Liver (tissue), 9 donors: Measurements from ENCODE around the gene NAV2. TPM values are rescaled to one million over a fixed set of nuclear protein-coding genes. Genes with fewer than 3 reads are reported as not detected.

ENCODE experiments used
- DNase-seq: peaks from one replicate; pipeline ENCODE4 v3.0.0-alpha.2; 2017; ENCODE audit warnings: low spot score
- H3K27ac ChIP-seq, 2 donors: one replicate each; pipeline ENCODE4 v1.7.0; 2013; ENCODE audit warnings: inconsistent platforms in 2 of 2, low read length in 2 of 2, control low read depth in 1 of 2, low read depth in 1 of 2, mild to moderate bottlenecking in 1 of 2
- H3K27me3 ChIP-seq, 4 donors: one replicate each; pipeline versions ENCODE4 v1.6.1 to v1.7.0; 2013; ENCODE audit warnings: low read length in 3 of 4, inconsistent platforms in 1 of 4, mild to moderate bottlenecking in 1 of 4, moderate library complexity in 1 of 4; ENCODE audit not compliant: control insufficient read depth in 4 of 4, insufficient read depth in 4 of 4
- H3K36me3 ChIP-seq, 4 donors: one replicate each; pipeline versions ENCODE4 v1.6.1 to v1.7.0; 2013; ENCODE audit warnings: low read length in 3 of 4, mild to moderate bottlenecking in 3 of 4, low read depth in 1 of 4, moderate library complexity in 1 of 4; ENCODE audit not compliant: control insufficient read depth in 4 of 4, insufficient read depth in 3 of 4
- H3K4me1 ChIP-seq, 4 donors: one replicate each; pipeline versions ENCODE4 v1.6.1 to v1.7.0; 2013; ENCODE audit warnings: low read length in 3 of 4, mild to moderate bottlenecking in 3 of 4, moderate library complexity in 1 of 4; ENCODE audit not compliant: control insufficient read depth in 4 of 4, insufficient read depth in 4 of 4
- H3K4me3 ChIP-seq, 3 donors: one replicate each; pipeline versions ENCODE4 v1.6.1 to v1.7.0; 2013; ENCODE audit warnings: low read length in 3 of 3, control low read depth in 1 of 3, low read depth in 1 of 3, mild to moderate bottlenecking in 1 of 3
- H3K9ac ChIP-seq, 2 donors: one replicate each; pipeline ENCODE4 v1.7.0; 2013; ENCODE audit warnings: low read length in 2 of 2, mild to moderate bottlenecking in 2 of 2, moderate library complexity in 2 of 2, control low read depth in 1 of 2, low read depth in 1 of 2
- H3K9me3 ChIP-seq, 4 donors: one replicate each; pipeline versions ENCODE4 v1.6.1 to v1.7.0; 2013; ENCODE audit warnings: low read length in 3 of 4; ENCODE audit not compliant: control insufficient read depth in 4 of 4
- ATF3 ChIP-seq: IDR thresholded peaks from 2 replicates; pipeline ENCODE4 v1.6.1; 2016; ENCODE audit warnings: antibody characterized with exemption
- CTCF ChIP-seq: fragments of 150-350 bp; IDR thresholded peaks from 2 replicates; pipeline ENCODE4 v1.5.1; 2017; ENCODE audit warnings: improper control_type of control experiment, low read depth, low read length; ENCODE audit not compliant: missing input control
- EGR1 ChIP-seq, 2 donors: IDR thresholded peaks; 2 replicates each; pipeline ENCODE4 v1.6.1; 2016 to 2018; ENCODE audit warnings: antibody characterized with exemption in 2 of 2, low read depth in 2 of 2
- FOXA1 ChIP-seq: IDR thresholded peaks from 2 replicates; pipeline ENCODE4 v1.6.1; 2016; ENCODE audit warnings: antibody characterized with exemption
- FOXA2 ChIP-seq: IDR thresholded peaks from 2 replicates; pipeline ENCODE4 v1.6.1; 2016; ENCODE audit warnings: antibody characterized with exemption
- GABPA ChIP-seq, 2 donors: IDR thresholded peaks in 1 of 2; conservative IDR thresholded peaks in 1 of 2; 2 replicates each; pipeline ENCODE4 v1.6.1; 2016; ENCODE audit warnings: antibody characterized with exemption in 2 of 2, mild to moderate bottlenecking in 1 of 2, moderate library complexity in 1 of 2
- HNF4A ChIP-seq, 2 donors: conservative IDR thresholded peaks; 2 replicates each; pipeline ENCODE4 v1.6.1; 2016; ENCODE audit warnings: antibody characterized with exemption in 2 of 2, mild to moderate bottlenecking in 2 of 2
- HNF4G ChIP-seq: IDR thresholded peaks from 2 replicates; pipeline ENCODE4 v1.6.1; 2016; ENCODE audit warnings: antibody characterized with exemption
- JUND ChIP-seq, 2 donors: IDR thresholded peaks; 2 replicates each; pipeline ENCODE4 v1.6.1; 2016; ENCODE audit warnings: antibody characterized with exemption in 2 of 2
- MAX ChIP-seq: IDR thresholded peaks from 2 replicates; pipeline ENCODE4 v1.6.1; 2016; ENCODE audit warnings: antibody characterized with exemption
- NR2F2 ChIP-seq: IDR thresholded peaks from 2 replicates; pipeline ENCODE4 v1.6.1; 2016; ENCODE audit warnings: antibody characterized with exemption
- RAD21 ChIP-seq, 2 donors: IDR thresholded peaks; 2 replicates each; pipeline ENCODE4 v1.6.1; 2016; ENCODE audit warnings: antibody characterized with exemption in 2 of 2, mild to moderate bottlenecking in 2 of 2
- REST ChIP-seq: IDR thresholded peaks from 2 replicates; pipeline ENCODE4 v1.6.1; 2016; ENCODE audit warnings: antibody characterized with exemption, mild to moderate bottlenecking
- RXRA ChIP-seq, 2 donors: IDR thresholded peaks; 2 replicates each; pipeline ENCODE4 v1.6.1; 2017 to 2018; ENCODE audit warnings: antibody characterized with exemption in 2 of 2, mild to moderate bottlenecking in 1 of 2
- SP1 ChIP-seq: IDR thresholded peaks from 2 replicates; pipeline ENCODE4 v1.6.1; 2018; ENCODE audit warnings: antibody characterized with exemption, mild to moderate bottlenecking
- TAF1 ChIP-seq: conservative IDR thresholded peaks from 2 replicates; pipeline ENCODE4 v1.6.1; 2016; ENCODE audit warnings: antibody characterized with exemption, mild to moderate bottlenecking
- YY1 ChIP-seq: IDR thresholded peaks from 2 replicates; pipeline ENCODE4 v1.6.1; 2016; ENCODE audit warnings: antibody characterized with exemption, mild to moderate bottlenecking
- ZBTB33 ChIP-seq: IDR thresholded peaks from 2 replicates; pipeline ENCODE4 v1.6.1; 2016; ENCODE audit warnings: antibody characterized with exemption
- WGBS: extraction: QIAGEN DNeasy Blood & Tissue Kit; methylation state at CpG from one replicate; pipeline ENCODE4 v1.1.7; 2013; 5-methylcytosine and 5-hydroxymethylcytosine counted together
- polyA plus RNA-seq, 2 donors: library from polyadenylated mRNA; stranded (reverse) in 1 of 2; unstranded in 1 of 2; fragments of 200-250 nt in 1 of 2; fragments of >200 nt in 1 of 2; fragmentation: Nextera tagmentation in 1 of 2; extraction: Ambion mirVana in 1 of 2; gene quantifications; one replicate each; pipeline versions ENCODE4 v1.2.1 to v1.2.3, GENCODE V29; 2013 to 2015
- total RNA-seq, 2 donors: library from RNA; depleted of rRNA; stranded (reverse); fragments of >200 nt; gene quantifications; one replicate each; pipeline ENCODE4 v1.2.3, GENCODE V29; 2014
- donor health status: healthy.
- donor health status: healthy.
- donor health status: healthy.
- donor health status: healthy.
- donor health status: healthy.

Gene NAV2
- total and polyA plus RNA-seq, 4 donors = 6.3 to 20.5 (median 11.6) TPM

GRCh38 chr11:19834771-19835170 lies 122.1 kb downstream of the NAV2 start:
- DNase-seq = no peak
- H3K27me3 ChIP-seq = no peaks in the 10 kb centered on the region
- peaks cover 5 to 22% (median 10%) of the 10 kb centered on the region in 4 donors for H3K36me3 ChIP-seq
- H3K4me1 ChIP-seq = no peaks in the 10 kb centered on the region
- no peak overlapping the region for H3K4me3 ChIP-seq
- TF ChIP-seq REST (no peak), TAF1 (no peak), GABPA (IDR thresholded peaks at IDR 0.05 in 1 of 2, conservative IDR thresholded peaks at IDR 0.05 in 1 of 2) (no peak), FOXA2 (no peak), CTCF (no peak), MAX (no peak), FOXA1 (no peak), HNF4A (conservative IDR thresholded peaks at IDR 0.05) (no peak), EGR1 (IDR thresholded peaks at IDR 0.05; ENCODE audit: low read depth in 2 of 2) (no peak), RXRA (IDR thresholded peaks at IDR 0.05) (no peak), ATF3 (no peak), ZBTB33 (no peak), YY1 (no peak), SP1 (no peak), JUND (IDR thresholded peaks at IDR 0.05) (no peak), HNF4G (no peak), RAD21 (IDR thresholded peaks at IDR 0.05) (no peak), NR2F2 (no peak)
- no peaks in the 10 kb centered on the region for H3K9me3 ChIP-seq
- no peak overlapping the region for H3K27ac ChIP-seq
- no peak overlapping the region for H3K9ac ChIP-seq

- no peak overlapping the region for H3K27ac ChIP-seq
- no peaks in the 10 kb centered on the region for H3K27me3 ChIP-seq
- 96% methylated on average over 2 of the region's 2 CpGs for WGBS
- DNase-seq = no peak
- no peaks in the 10 kb centered on the region for H3K9me3 ChIP-seq
- peaks cover 5 to 22% (median 10%) of the 10 kb centered on the region in 4 donors for H3K36me3 ChIP-seq
- no peak overlapping the region for H3K4me3 ChIP-seq
- no peaks in the 10 kb centered on the region for H3K4me1 ChIP-seq
- no peak overlapping the region for H3K9ac ChIP-seq
- TF ChIP-seq YY1 (no peak), ZBTB33 (no peak), HNF4G (no peak), HNF4A (conservative IDR thresholded peaks at IDR 0.05) (no peak), GABPA (IDR thresholded peaks at IDR 0.05 in 1 of 2, conservative IDR thresholded peaks at IDR 0.05 in 1 of 2) (no peak), NR2F2 (no peak), RAD21 (IDR thresholded peaks at IDR 0.05) (no peak), SP1 (no peak), TAF1 (no peak), JUND (IDR thresholded peaks at IDR 0.05) (no peak), CTCF (no peak), FOXA2 (no peak)
Measured at GRCh38 chr11:19836666-19837065, 124.0 kb downstream of the NAV2 start.
